Esophagus squamous epithelium (tissue), 4 donors: ENCODE measurements around the gene PAEP.

Experiments used
- CTCF ChIP-seq, 6 experiments: fragments of 450-650 bp in 4 of 6; fragments of 200-600 bp in 2 of 6; sonication (generic) in 2 of 6; IDR thresholded peaks; one replicate each; pipeline ENCODE4 v1.5.1; 2016 to 2019; ENCODE audit warnings: antibody characterized with exemption in 6 of 6, mild to moderate bottlenecking in 4 of 6, moderate library complexity in 4 of 6
- POLR2A ChIP-seq, 4 donors: fragments of 450-650 bp; IDR thresholded peaks; one replicate each; pipeline ENCODE4 v1.6.1; 2017; ENCODE audit warnings: antibody characterized with exemption in 4 of 4, mild to moderate bottlenecking in 4 of 4, moderate library complexity in 3 of 4

- no peak for TF ChIP-seq POLR2A (IDR thresholded peaks at IDR 0.05)
- no peak for TF ChIP-seq CTCF (IDR thresholded peaks at IDR 0.05)
Observed at GRCh38 chr9:135615666-135616618, 54.4 kb downstream of the PAEP start.
